AG09319 (cell line): Measurements from ENCODE around the gene GCK.

ENCODE experiments used
- DNase-seq: peaks from one replicate; pipeline ENCODE4 v3.0.0-alpha.2; 2010; ENCODE audit warnings: low read depth; ENCODE audit errors: extremely low read depth
- CTCF ChIP-seq: IDR thresholded peaks from 2 replicates; pipeline ENCODE4 v1.5.1; 2011; ENCODE audit warnings: low read depth, mild to moderate bottlenecking, inconsistent platforms, low read length, moderate library complexity

Gene GCK

DNA sequence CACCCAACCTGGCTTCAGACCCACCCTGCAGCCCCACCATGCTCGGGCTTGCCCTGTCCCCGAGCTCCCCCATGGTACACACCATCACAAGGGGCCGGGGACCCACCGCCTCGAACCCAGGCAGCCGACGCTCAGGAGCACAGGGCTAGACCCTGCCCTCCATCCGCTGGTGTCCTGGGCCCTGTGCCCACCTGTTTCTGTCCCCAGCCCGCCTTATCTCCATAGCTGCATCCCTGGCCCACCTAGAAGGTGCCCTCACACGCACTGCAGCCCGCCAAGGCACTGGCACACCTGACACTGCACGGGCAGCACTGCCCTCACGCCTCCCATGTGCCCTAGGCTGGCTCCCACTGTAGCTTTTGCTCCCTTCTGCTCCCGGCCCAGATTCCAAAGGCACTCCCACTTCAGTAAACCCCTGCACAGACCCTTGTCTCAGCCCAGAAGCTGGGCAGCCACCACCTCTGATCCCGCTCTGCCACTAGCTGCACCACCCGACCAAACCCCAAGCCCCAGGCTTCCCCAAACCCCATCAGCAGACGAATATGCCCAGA is 28.7 kb upstream of the GCK start:
- no peak for DNase-seq
- no peak for TF ChIP-seq CTCF

DNA sequence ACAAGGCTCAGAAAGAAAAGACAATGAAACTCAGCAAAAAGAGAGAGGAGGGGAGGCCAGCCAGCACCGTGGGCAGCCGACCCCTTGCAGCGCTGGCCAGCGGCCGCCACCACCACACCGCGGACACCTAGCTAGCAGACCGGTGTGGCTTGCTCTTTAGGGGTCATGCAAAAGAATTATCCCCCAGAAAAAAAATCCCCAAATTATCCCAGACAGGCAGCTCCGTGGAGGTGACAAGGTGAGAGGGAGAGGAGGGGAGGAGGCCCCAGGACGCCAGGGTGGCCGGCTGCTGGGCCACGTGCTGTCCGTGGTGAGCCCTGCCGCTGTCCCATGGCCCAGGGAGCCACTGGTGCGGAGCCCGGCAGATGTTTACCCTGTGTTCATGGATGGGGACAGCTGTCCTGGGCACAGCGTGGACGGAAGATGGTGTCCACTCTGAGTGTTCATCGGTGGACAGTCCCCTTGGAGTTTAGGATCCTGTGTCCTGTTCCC is 28.0 kb upstream of the GCK start:
- DNase-seq = no peak
- no peak for TF ChIP-seq CTCF

DNA sequence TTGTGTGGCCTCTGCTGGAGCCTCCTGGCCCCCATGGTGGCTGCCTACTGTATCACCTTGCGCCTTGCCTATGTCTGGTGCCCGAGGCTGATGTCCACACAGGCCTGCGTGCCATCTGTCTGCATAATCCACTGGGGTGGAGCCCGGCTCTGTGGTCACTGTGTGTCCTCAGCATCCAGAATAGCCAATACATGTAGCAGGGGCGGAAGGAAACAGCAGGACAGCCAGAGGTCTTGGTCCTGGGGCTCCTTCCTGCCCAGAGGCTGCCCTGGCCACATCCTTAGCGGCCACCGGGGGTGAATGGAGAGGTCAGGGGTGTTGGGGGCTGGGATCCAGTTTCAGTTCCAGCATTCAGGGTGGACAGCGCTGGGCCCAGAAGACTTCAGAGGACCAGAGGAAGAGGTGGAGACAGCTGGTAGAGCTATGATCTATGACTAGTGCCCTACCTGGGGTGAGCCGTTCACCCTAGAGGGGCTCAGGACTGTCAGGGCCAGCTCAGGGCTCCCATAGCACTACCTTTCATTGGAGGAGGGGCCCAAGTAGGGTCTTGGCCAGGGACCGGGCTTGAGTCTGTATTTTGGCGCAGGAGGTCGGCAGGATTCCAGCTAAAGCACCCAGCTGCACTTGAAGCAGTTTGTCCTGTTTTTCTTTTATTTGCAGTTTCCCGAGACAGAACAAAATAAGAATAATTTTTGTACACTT is 27.4 kb upstream of the GCK start:
- DNase-seq = no peak
- TF ChIP-seq CTCF = no peak

DNA sequence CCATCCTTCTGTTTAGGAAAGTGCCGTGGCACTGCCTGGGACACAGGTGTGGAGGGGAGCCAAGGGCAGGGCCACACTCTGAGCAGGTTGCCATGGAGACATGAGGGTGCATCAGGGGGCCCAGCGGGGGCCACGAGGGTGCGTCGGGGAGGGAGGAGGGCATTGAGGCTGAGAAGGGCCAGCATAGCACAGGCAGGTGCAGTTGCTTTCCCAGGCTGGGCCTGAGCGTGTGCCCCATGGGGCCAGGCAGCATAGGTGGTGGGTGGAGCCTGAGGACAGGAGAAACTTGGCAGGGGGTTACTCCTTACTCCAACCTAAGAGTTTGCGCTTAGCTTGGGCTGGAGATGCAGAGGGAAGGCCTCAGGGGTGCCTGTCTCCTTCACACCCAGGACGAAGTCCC is 26.8 kb upstream of the GCK start:
- no peak for DNase-seq
- no peak for TF ChIP-seq CTCF

GRCh38 chr7:44215531-44215930 is 26.3 kb upstream of the GCK start:
- DNase-seq = no peak
- no peak for TF ChIP-seq CTCF

- DNase-seq = no peak
- no peak for TF ChIP-seq CTCF
Measured at GRCh38 chr7:44213877-44214388, 24.7 kb upstream of the GCK start.

DNA sequence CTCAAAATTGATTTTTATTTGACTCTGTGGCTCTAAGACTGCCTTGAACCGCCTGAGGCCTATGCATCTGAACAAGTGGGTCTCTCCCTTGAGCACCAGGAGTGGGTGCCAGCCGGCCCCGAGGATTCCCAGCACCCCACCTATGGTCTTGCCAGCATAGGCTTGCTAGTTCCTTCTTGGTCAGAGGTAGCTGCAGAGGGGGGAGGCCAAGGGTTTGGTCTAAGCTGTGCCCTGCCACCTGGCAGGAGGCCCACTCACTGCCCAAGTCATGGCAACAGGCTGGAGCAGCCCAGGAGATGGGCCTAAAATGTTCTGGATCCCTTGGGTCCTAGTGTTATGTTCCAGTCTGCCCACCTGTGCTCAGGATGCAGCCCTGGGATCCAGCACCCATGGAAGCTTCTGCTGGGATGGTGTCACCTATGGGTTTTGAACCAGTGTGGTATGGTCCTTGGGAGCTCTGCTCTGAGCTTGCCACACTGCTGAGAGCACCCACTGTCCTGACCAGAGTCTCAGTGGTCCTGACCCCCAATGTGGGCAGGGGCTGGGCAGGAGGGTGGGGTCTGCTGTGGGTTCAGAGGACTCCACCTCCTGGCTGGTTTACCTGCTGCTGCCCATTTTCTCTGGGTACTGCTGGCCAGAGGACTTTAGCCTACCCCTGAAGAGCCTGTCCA is 24.1 kb upstream of the GCK start:
- TF ChIP-seq CTCF = no peak
- no peak for DNase-seq
